ENCODE measurements around the gene ISOC2. TPM values are rescaled to one million over a fixed set of nuclear protein-coding genes. Genes with fewer than 3 reads are reported as not detected.

Gene ISOC2
- total and polyA plus RNA-seq, 9 of the 15 experiments (the other 6 are each of a cell fraction or from before 2014, with no cell fraction given): 1.2 to 229 (median 58.3) TPM

- TF ChIP-seq USF1 (CRISPR knock-in tag; IDR thresholded peaks at IDR 0.05) (peak; percentile 81), EGR1 (conservative IDR thresholded peaks at IDR 0.05) (no peak), HNRNPH1 (optimal IDR thresholded peaks at IDR 0.05; ENCODE audit: low read depth, low read length) (no peak), FOSL1 (tag; conservative IDR thresholded peaks at IDR 0.05) (no peak), CEBPG (CRISPR knock-in tag; IDR thresholded peaks at IDR 0.05) (peak; percentile 83), CEBPG (tag; conservative IDR thresholded peaks at IDR 0.05 in 1 of 2, IDR thresholded peaks at IDR 0.05 in 1 of 2) (no peak), MAFK (IDR thresholded peaks at IDR 0.05; ENCODE audit: low read length) (no peak), NR0B1 (IDR thresholded peaks at IDR 0.05; ENCODE audit: partially characterized antibody) (no peak), CUX1 (CRISPR knock-in tag; IDR thresholded peaks at IDR 0.05) (no peak), ZKSCAN8 (CRISPR knock-in tag; IDR thresholded peaks at IDR 0.05) (no peak), TCF3 (CRISPR knock-in tag; IDR thresholded peaks at IDR 0.05) (no peak), ZNF778 (CRISPR knock-in tag; IDR thresholded peaks at IDR 0.05) (no peak), NR1H2 (CRISPR knock-in tag; IDR thresholded peaks at IDR 0.05) (0 out of 2 replicates have a peak, but pooled peaks have one; percentile 82), NCOA2 (IDR thresholded peaks at IDR 0.05; ENCODE audit: partially characterized antibody in 2 of 2) (no peak), RB1 (IDR thresholded peaks at IDR 0.05; ENCODE audit: low read depth) (peak; percentile 99), CGGBP1 (CRISPR knock-in tag; IDR thresholded peaks at IDR 0.05) (no peak), ETS1 (conservative IDR thresholded peaks at IDR 0.05; ENCODE audit: control insufficient read depth, low read depth, low read length) (no peak)
Observed at GRCh38 chr19:55503502-55504251, 42.2 kb upstream of the ISOC2 start (continued).
